Activated naive CD8-positive, alpha-beta T cell treated with anti-CD3 and anti-CD28 coated beads for 36 hours (primary cell): ENCODE data around the gene SREBF2. TPM values are rescaled to one million over a fixed set of nuclear protein-coding genes. Genes with fewer than 3 reads are reported as not detected.

Experiments
- DNase-seq: peaks from one replicate; pipeline ENCODE4 v3.0.0; 2021
- H3K27ac Mint-ChIP-seq: one replicate; pipeline ENCODE4 v1.8.0; 2022; ENCODE audit warnings: mild to moderate bottlenecking, moderate library complexity, mixed read lengths
- H3K27me3 Mint-ChIP-seq: one replicate; pipeline ENCODE4 v1.8.0; 2022; ENCODE audit warnings: mild to moderate bottlenecking, mixed read lengths
- H3K36me3 Mint-ChIP-seq: one replicate; pipeline ENCODE4 v1.8.0; 2021; ENCODE audit warnings: mild to moderate bottlenecking, mixed read lengths
- H3K4me1 Mint-ChIP-seq: one replicate; pipeline ENCODE4 v1.8.0; 2021; ENCODE audit warnings: mixed read lengths
- H3K4me3 Mint-ChIP-seq: one replicate; pipeline ENCODE4 v1.8.0; 2022; ENCODE audit warnings: mild to moderate bottlenecking, moderate library complexity, mixed read lengths
- H3K9me3 Mint-ChIP-seq: one replicate; pipeline ENCODE4 v1.8.0; 2022; ENCODE audit warnings: mixed read lengths
- total RNA-seq, 2 experiments: library from RNA; stranded (reverse); gene quantifications; one replicate each; pipeline ENCODE4 v1.2.3, GENCODE V29; 2021

The SREBF2 gene
- total RNA-seq, 2 experiments from 2014 or later = 68.1 to 74.8 TPM

DNA sequence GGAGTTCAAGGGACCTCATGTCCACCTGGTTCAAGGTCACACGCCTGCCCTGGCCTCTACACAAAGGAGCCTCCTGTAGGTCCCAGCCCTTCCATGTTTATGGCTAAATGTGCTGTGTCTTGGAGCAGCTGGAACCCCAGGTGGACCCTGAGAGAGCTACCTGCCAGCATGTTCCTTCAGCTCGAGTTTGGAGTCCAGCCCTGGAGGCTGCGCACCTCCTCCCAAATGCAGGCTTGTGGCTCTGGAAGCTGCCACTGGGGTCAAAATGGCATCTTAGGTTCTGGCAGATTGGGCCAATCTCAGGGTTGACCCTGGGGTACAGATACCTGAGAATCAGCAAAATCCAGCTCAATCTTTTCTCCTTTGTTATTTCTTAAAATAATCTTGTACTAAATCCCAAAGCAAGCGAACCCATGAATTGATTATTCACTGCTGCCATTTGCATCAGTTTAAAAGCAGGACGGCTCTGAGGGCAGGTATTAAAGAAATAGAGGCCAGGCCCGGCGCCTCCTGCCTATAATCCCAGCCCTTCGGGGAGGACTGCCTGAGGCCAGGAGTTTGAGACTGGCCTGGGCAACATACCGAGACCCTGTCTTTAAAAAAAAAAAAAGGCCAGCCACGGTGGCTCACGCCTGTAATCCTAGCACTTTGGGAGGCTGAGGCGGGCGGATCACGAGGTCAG is 90.8 kb downstream of the SREBF2 start:
- Mint-ChIP-seq H3K27ac (no peak overlapping the region), H3K36me3 (peaks cover 3% of the 10 kb centered on the region), H3K4me3 (no peak overlapping the region), H3K9me3 (no peaks in the 10 kb centered on the region), H3K4me1 (peaks cover 25% of the 10 kb centered on the region), H3K27me3 (peaks cover 18% of the 10 kb centered on the region)
- no peak for DNase-seq

DNA sequence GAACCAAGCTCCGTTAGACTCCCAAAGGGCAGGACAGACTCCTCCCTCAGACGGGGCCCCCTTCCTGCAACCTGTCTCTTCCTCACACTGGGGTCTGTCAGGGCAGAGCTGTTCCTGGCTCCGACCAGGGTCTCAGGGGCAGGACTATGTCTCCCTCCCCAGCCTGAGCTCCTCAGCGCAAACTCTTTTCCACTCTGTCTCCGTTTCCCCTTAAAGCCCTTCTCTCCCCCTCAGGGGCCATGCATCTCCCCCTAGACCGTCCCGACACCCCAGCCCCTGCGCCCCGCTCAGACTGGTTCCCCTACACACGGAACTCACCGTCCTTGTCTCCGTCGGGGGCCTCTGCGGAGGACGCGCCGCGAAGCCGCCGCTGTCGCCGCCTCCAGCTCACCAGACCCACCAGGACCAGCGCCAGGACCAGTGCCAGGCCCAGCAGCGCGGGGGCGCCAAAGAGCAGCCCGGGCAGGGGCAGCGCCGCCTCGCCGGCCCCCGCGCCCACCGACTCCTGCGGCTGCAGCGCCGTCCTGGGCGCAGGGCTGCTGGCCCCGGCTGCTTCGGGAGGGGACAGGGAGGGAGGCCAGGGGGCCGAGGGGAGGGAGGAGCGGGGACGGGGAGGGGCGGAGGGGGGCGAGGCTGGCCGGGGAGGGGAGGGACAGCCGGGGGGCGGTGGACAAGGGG is 93.0 kb downstream of the SREBF2 start:
- no peaks in the 10 kb centered on the region for H3K9me3 Mint-ChIP-seq
- H3K27me3 Mint-ChIP-seq = peaks cover 18% of the 10 kb centered on the region
- peak overlapping the region; percentile 42 for H3K27ac Mint-ChIP-seq
- peaks cover 3% of the 10 kb centered on the region for H3K36me3 Mint-ChIP-seq
- peak; percentile 86 for DNase-seq
- peaks cover 20% of the 10 kb centered on the region for H3K4me1 Mint-ChIP-seq
- H3K4me3 Mint-ChIP-seq = peak overlapping the region; percentile 78

- Mint-ChIP-seq H3K4me3 (no peak overlapping the region), H3K27me3 (peaks cover 18% of the 10 kb centered on the region), H3K27ac (no peak overlapping the region), H3K9me3 (no peaks in the 10 kb centered on the region), H3K36me3 (peaks cover 5% of the 10 kb centered on the region), H3K4me1 (peaks cover 23% of the 10 kb centered on the region)
- no peak for DNase-seq
These were observed 94.9 kb downstream of the SREBF2 start for GRCh38 chr22:41927813-41928212.

GRCh38 chr22:41928593-41929417 is 95.9 kb downstream of the SREBF2 start:
- H3K4me3 Mint-ChIP-seq = no peak overlapping the region
- H3K27me3 Mint-ChIP-seq = peaks cover 18% of the 10 kb centered on the region
- peaks cover 5% of the 10 kb centered on the region for H3K36me3 Mint-ChIP-seq
- peaks cover 23% of the 10 kb centered on the region for H3K4me1 Mint-ChIP-seq
- peak overlapping the region; percentile 72 for H3K27ac Mint-ChIP-seq
- no peak for DNase-seq
- no peaks in the 10 kb centered on the region for H3K9me3 Mint-ChIP-seq

GRCh38 chr22:41929418-41929810 is 96.5 kb downstream of the SREBF2 start:
- Mint-ChIP-seq H3K4me1 (peaks cover 23% of the 10 kb centered on the region), H3K9me3 (no peaks in the 10 kb centered on the region), H3K27ac (no peak overlapping the region)

GRCh38 chr22:41931701-41932269 is 98.9 kb downstream of the SREBF2 start:
- Mint-ChIP-seq H3K4me1 (peaks cover 15% of the 10 kb centered on the region), H3K27ac (no peak overlapping the region)

More at GRCh38 chr22:41929418-41929810, 96.5 kb downstream of the SREBF2 start:
- DNase-seq = no peak
- H3K4me3 Mint-ChIP-seq = no peak overlapping the region
- H3K27me3 Mint-ChIP-seq = peaks cover 18% of the 10 kb centered on the region
- peaks cover 5% of the 10 kb centered on the region for H3K36me3 Mint-ChIP-seq

DNA sequence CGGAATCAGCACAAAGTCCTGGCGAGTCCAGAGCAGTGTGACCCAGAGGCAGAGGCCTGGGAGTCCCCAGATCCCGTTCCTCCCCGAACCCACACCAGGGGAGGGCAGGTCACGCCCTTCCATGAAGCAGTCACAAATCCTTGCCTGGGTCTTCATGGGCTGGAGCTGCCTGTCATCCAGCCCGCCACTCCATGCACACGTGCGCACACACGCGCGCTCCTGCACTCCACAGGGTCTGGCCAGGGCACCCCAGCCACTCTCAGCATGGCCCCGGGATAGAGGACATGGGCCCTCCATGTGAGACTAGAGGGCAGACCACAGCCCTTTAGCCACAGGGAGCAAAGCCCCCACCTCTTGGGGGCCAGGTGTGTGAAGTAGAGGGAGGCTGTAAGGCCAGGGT is 99.4 kb downstream of the SREBF2 start:
- Mint-ChIP-seq H3K4me1 (peaks cover 15% of the 10 kb centered on the region), H3K36me3 (peaks cover 12% of the 10 kb centered on the region), H3K27ac (no peak overlapping the region), H3K9me3 (no peaks in the 10 kb centered on the region), H3K4me3 (no peak overlapping the region), H3K27me3 (peaks cover 3% of the 10 kb centered on the region)
- no peak for DNase-seq

More at GRCh38 chr22:41931701-41932269, 98.9 kb downstream of the SREBF2 start:
- H3K27me3 Mint-ChIP-seq = peaks cover 8% of the 10 kb centered on the region
- DNase-seq = no peak
- H3K9me3 Mint-ChIP-seq = no peaks in the 10 kb centered on the region
- H3K4me3 Mint-ChIP-seq = no peak overlapping the region
- peaks cover 9% of the 10 kb centered on the region for H3K36me3 Mint-ChIP-seq

DNA sequence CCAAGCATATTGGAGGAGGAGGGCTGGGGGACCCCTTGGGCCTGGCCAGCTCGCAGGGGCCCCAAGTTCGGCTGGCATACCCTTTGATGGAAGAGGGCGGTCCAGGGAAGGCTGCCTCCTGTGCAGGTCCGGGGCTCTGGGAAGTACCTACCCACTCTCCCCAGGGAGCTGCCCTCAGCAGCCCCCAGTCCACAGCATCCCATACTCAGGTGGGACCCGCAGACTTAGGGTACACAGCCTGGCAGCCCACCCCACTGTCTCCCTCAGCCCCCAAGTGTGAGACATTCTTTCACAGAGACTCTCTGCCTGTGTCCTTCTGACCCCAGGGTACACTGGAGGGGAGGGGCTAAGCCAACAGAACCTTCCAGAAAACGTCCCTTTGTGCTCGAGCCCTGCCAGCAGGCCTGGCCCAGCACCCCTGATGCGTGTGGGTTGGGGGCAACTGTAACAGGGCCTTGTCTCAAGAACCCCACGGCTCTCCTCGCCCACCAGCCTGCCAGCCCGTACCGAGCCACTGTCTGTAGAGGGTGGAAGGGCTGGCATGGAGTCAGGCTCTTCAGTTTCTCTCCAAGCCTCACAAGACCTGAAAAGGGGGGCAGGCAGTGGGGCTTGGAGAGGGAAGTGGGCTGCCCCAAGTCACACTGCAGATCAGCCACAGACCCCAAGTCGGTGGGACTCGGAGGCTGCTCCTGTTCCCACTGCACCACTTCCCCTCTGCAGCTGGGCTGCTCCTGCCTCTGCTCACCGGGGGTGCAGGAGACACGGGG is 100.7 kb downstream of the SREBF2 start:
- no peaks in the 10 kb centered on the region for H3K9me3 Mint-ChIP-seq
- peaks cover 17% of the 10 kb centered on the region for H3K36me3 Mint-ChIP-seq
- no peak overlapping the region for H3K4me3 Mint-ChIP-seq
- no peak for DNase-seq
- peaks cover 10% of the 10 kb centered on the region for H3K4me1 Mint-ChIP-seq
- H3K27ac Mint-ChIP-seq = no peak overlapping the region
- no peaks in the 10 kb centered on the region for H3K27me3 Mint-ChIP-seq

DNA sequence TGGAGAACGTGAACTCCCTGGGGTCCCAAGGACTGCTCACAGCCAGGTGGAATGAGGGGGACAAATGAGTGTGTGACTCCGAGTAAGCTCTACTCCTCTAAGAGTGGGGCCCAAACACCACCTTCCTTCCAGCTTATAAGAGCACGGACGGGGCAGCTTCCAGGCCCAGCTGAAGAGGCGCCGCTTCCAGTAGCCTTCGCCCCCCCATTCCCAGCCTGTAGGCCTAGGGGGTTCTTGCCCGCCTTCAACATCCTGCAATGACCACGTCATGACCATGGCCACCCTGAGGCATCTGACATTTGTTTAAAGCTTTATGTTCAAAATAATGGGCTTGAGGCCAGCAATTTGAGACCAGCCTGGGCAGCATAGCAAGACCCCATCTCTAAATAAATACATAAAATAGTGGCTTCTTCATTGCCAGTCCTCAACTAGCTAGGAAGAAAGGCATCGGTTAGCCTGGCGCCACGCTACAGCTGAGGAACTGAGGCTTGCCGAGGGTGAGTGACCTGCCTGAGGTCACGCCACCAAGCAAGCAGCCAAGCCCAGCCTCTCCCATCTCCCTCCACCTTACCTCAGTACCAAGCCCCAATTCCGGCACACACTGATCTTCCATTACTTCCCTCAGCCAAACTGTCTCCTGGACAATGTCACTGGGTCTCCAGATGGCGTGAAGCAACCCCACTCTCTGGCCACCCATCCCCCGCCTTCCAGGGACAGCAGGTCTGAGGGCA is 101.5 kb downstream of the SREBF2 start:
- Mint-ChIP-seq H3K9me3 (no peaks in the 10 kb centered on the region), H3K4me3 (no peak overlapping the region), H3K36me3 (peaks cover 22% of the 10 kb centered on the region), H3K27ac (peak overlapping the region; percentile 71), H3K27me3 (no peaks in the 10 kb centered on the region), H3K4me1 (peaks cover 6% of the 10 kb centered on the region)
- no peak for DNase-seq

DNA sequence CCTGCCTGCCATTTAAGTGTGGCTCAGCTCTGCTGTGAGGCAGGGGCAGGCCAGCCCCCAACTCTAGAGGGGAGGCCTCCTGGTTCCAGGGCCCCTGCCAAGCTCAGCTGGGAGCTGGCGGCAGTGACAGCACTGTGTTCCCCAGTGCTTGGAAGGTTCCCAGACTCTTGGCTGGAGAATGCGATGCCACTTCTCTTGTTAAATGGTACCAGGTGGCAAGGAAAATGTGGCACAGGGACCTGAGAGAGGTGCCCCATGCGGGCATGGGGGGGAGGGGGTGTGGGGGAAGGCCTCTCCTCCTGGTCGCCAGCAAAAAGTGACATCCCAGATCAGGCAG is 102.1 kb downstream of the SREBF2 start:
- Mint-ChIP-seq H3K4me1 (peaks cover 11% of the 10 kb centered on the region), H3K36me3 (peaks cover 26% of the 10 kb centered on the region), H3K4me3 (no peak overlapping the region), H3K27ac (no peak overlapping the region), H3K27me3 (no peaks in the 10 kb centered on the region), H3K9me3 (no peaks in the 10 kb centered on the region)
- DNase-seq = no peak

GRCh38 chr22:41935509-41935908 is 102.6 kb downstream of the SREBF2 start:
- no peak for DNase-seq
- no peak overlapping the region for H3K27ac Mint-ChIP-seq
- peaks cover 32% of the 10 kb centered on the region for H3K36me3 Mint-ChIP-seq
- H3K4me3 Mint-ChIP-seq = no peak overlapping the region
- no peaks in the 10 kb centered on the region for H3K9me3 Mint-ChIP-seq
- peaks cover 16% of the 10 kb centered on the region for H3K4me1 Mint-ChIP-seq
- H3K27me3 Mint-ChIP-seq = no peaks in the 10 kb centered on the region

GRCh38 chr22:41936894-41937169 is 103.9 kb downstream of the SREBF2 start:
- Mint-ChIP-seq H3K27ac (no peak overlapping the region), H3K36me3 (peaks cover 43% of the 10 kb centered on the region), H3K4me1 (peaks cover 26% of the 10 kb centered on the region), H3K27me3 (no peaks in the 10 kb centered on the region), H3K4me3 (no peak overlapping the region), H3K9me3 (no peaks in the 10 kb centered on the region)
- no peak for DNase-seq

- Mint-ChIP-seq H3K4me3 (peak overlapping the region; percentile 68), H3K27me3 (no peaks in the 10 kb centered on the region), H3K4me1 (peaks cover 46% of the 10 kb centered on the region), H3K27ac (peak overlapping the region; percentile 96), H3K9me3 (no peaks in the 10 kb centered on the region), H3K36me3 (peaks cover 65% of the 10 kb centered on the region)
- DNase-seq = peak; percentile 87
These were observed 107.3 kb downstream of the SREBF2 start for GRCh38 chr22:41939981-41940831.
